HG03565 (cell line): ENCODE measurements around the gene FRMD1.

Source experiments
- ATAC-seq: cut with Tn5 transposase; IDR thresholded peaks from one replicate; pipeline ENCODE4 v1.9.1; 2021; ENCODE audit warnings: mild to moderate bottlenecking, moderate library complexity; ENCODE audit not compliant: unreplicated experiment

The FRMD1 gene

DNA sequence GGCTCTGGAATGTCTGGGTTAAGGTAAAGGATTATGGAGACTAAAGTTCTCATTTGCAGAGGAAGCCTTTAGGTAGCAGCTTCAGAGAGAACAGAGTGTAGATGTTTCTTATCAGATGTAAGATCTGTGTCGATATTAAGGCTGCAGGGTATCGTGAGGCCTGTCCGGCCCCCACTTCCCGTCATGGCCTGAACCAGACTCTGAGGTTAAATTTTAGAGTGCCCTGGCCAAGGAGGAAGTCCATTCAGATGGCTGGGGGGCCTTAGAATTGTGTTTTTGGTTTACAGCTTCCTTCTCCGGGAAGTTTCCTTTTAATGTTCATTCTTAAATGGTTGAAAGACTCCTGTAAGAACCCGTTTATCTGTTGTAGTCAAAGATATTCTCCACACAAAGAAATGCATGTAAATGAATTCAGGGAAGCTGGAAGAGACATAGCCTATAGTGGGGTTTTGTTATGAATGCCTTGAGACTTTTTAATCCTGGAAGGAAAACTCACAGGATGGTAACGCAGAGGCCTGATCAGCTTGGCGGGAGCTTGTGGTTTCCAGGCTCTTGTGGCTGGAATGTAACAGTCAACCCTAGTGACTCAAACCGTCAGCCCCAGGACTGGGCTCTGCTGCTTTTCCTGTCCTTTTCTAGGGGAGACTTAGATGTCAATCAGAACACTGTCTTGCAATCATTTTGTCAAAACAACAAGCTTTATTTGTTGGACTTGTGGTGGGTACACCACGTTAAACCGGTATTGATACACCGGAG lies 46.8 kb downstream of the FRMD1 start:
- ATAC-seq: no peak

DNA sequence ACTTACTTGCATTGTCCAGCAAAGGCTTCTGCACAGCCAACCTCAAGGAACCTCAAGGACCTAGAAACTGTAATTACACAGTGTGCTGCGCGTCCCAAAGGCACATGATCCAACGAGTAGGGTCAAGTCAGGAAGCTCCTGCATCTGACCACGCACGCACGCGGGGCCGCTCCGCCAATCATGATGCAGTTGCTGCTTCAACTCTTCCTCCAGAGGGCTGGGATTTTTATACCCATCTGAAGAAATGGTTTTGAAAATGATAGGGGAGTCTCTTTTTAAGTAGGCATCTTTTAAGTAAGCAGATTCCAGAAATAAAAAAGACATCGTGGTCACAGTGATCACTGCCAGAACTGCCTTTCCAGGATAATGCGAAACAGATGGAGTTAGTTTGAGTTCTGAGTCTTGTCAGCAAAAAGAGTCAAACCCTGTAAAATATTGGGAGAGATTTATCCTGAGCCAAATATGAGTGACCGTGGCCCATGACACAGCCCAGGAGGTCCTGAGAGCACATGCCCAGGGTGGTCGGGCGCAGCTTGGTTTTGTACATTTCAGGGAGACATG lies 47.5 kb downstream of the FRMD1 start:
- ATAC-seq: no peak

DNA sequence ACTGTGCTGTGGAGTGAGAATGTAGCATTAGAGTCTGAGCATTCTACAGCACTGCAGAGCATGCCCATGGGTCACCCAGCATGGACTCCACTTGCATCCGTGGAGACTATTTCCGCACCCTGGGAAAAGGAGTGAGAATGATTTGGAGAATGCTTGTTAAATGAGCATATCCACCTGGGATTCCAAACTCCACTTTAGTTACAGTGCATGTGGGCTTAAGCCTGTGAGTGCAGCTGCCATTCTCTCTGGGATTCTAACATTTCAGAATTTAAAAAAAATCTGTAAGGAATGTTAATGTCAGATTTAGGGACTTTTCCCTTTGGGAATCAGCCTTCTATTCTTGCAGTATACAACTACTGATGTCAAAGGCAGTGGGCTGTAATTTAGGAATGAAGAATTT lies 48.1 kb downstream of the FRMD1 start:
- ATAC-seq: no peak

DNA sequence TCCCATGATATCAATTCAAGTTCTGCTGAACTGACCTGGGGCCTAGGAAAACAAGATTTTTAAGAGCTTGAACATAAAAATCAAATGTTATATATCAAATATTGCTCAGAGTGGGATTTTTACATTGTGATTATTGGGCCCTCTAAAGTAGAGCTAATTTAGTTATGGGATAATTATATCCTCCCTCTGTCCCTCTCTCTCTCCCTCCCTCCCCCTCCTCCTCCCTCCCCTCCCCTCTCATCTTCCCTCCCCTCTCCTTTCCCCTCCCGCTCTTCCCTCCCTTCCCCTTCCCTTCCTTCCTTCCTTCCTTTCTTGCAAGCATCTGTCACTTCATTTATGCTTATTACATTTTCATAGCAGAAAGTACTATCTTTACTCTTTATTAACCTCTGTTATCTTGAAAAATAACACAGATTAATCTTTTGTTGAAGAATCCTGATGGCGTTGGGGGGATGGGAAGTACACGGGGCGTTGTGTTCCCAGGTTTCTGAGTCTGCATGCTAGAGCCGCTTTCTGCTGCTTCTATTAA lies 48.7 kb downstream of the FRMD1 start:
- ATAC-seq: no peak

DNA sequence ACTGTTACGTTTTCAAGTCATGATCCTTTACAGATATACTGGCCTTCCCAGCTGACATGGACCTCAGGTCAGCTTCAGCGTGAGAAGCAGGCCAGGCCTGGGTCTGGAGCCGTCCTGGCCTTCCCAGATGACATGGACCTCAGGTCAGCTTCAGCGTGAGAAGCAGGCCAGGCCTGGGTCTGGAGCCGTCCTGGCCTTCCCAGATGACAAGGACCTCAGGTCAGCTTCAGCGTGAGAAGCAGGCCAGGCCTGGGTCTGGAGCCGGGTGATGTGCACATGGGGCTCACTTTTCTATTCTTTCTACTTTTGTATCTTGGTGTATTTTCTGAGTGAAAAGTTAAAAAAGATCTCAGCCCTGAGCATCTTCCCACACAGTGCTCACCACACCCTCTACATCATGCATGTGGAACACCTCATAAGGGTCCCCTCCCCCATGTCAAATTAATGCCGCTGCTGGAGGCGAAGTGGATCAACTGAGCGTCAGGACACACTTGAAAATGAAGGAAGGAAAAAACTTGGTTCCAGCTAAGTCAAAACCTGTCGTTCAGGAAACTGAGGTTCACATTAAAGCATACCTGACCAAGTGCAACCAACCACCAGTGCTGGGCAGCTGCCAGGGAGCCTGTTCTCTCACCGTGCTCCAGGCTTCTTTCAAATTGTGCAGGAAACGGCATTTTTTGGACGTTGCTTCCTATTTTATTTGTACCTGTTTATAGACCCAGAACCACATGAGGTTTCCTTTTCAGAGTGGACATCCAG lies 49.4 kb downstream of the FRMD1 start:
- no peak for ATAC-seq

DNA sequence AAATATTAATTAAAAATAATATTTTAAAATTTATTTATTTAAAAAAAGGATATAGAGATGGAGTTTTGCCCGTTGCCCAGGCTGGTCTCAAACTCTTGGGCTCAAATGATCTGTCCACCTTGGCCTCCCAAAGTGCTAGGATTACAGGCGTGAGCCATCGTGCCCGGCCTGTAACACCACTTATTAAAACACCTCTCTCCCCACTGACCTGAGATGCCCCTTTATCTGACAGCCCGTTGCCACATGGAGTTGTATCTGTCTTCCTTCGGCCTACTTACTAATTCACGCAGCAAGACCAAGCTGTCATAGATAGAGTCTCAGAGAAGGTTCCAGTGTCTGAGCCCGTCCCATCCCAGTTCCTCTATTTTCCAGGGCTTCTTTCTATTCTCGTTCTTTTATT lies 50.8 kb downstream of the FRMD1 start:
- no peak for ATAC-seq

DNA sequence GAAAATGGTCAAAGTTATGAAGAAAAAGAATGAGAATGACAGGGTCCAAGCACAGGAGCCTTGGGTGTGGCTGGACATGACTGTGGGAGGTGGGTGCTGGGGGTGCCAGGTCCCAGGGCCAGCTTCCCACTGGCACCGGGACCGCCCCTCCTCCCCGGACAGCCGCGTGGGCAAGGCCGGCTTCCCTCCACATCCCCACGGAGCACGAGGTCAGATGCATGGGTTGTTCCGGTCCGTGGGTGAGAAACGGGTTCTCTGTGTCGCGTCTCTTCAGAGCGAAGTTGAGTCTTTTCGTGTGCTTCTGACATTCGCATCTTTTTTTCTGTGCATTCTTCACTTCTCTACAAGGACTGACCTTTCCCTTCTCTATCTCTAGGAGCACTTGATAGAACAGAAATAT lies 51.5 kb downstream of the FRMD1 start:
- ATAC-seq: no peak

DNA sequence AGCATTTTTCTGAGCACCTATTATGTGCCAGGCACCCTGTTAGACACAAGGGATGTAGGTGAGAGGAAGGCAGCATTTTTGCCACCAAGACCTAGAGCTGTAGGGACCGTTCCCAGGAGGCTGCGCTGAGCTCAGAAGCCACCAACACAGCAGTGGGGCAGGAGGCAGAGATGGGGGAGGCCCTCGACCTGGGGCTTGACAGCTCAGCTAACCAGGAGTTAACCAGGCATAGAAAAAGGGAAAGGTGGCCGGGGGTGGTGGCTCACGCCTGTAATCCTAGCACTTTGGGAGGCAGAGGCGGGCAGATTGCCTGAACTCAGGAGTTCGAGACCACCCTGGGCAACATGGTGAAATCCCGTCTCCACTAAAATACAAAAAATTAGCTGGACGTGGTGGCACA lies 52.1 kb downstream of the FRMD1 start:
- ATAC-seq: no peak

DNA sequence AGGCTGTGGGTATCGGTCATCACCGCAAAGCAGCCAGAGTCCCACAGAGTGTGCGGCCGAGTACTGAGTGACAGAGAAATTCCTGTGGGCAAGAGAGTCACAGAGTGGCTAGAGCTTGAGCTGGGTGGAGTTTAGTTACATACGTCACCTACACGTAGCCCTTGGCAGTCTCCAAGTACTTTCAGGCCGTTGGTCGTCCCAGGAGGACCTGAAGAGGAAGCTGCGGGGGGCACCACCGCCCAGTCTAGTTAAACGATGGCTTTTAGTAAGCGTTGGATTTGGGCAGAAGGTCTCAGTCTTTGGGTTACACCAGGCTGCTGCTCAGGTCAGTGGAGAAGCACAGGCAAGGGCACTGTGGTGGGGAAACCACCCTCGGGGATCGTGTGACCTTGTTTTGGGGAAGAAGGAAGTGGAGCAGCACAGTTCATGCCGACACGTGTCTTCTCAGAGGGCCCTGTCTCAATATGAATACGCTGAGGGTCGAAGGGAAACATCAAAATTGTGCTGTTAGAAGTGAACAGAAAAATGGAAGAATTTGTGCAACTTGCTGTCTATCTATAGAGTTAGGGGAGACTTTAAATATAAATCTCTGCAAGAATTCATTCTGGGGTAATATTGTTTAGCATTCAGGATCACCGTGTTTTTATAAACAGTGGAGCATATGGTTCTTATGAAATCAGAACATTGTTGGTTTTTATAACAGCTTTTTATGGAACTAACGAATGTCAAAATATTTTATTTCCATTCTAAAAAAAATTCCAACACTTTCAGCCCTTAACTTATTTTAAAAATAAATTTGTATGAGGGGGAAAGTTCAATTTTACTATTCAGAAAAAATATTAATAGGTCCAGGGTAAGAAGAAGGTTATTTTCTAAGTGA lies 52.9 kb downstream of the FRMD1 start:
- no peak for ATAC-seq

DNA sequence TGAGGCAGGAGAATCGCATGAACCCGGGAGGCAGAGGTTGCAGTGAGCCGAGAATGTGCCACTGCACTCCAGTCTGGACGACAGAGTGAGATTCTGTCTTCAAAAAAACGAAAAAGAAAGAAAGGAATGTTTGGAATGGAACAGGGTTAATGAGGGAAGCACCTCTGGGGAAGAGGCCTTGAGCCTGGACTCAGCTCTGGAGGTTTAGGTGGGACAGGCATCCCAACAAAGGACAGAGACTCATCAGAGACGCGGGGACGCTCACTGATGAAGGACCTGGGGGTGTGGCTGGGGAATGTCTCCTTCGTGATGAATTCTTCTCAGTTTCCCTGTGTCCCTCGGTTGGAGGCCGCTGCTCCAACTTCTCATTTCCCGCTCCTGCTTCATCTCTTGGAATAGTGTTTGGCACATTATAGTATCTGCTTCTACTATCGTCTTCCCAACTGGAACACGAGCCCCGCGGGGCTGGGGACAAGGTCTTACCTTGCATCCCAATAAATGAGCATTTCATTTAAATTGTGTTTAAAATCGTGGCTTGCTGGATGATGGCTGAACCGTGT lies 54.0 kb downstream of the FRMD1 start:
- ATAC-seq: no peak

DNA sequence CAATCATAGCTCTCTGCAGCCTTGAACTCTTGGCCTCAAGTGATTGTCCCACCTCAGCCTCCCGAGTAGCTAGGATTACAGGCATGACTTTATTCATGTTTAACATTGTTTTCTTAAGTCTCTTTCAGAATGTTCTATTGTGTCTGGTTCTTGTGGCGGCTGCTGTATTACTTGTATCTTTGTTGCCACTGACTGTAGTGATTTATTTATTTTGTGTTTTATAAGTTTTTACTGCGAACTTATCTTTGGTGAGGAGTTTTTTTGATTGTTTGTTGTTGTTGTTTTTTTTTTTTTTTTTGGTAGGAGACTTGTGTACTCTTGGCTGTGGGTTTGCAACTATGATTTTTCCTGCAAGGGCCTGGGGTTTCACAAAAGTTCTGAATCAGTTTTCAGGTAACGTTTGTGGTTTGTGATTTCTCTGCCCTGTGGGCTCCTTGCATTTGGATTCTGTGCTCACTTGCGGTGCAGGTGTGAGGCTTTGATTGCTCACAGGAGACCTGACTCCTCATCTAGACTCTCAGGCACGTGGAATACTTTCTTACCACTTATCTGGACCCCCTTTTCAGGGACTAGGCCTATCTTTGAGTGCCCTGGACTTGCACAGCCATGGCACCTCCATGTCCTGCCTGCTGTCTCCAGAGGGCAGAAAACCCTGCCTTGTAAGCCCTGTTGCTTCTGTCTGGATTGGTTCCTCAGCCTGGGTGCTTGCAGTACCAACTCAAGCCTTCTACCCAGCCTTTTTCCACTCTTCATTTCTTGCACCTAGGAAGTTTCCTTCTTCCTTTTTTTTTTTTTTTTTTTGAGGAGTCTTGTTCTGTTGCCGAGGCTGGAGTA lies 56.3 kb downstream of the FRMD1 start:
- no peak for ATAC-seq

DNA sequence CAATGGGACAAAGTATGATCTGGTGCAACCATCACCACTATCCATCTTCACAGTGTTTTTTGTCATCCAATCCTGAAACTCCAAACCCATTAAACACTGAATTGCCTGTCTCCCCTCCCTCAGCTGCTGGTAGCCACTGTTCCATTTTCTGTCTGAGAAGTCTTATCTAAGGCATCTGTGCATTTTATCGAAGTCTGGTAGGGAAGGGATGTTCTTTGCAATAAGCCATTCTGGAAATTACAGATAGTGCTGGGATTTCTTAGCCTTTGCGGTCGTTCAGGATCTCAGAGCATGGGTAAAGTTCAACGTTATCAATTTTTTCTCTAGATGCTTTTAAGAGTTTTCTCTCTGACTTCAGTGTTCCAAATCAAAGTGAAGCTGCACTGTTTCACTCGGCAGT lies 57.4 kb downstream of the FRMD1 start:
- no peak for ATAC-seq

DNA sequence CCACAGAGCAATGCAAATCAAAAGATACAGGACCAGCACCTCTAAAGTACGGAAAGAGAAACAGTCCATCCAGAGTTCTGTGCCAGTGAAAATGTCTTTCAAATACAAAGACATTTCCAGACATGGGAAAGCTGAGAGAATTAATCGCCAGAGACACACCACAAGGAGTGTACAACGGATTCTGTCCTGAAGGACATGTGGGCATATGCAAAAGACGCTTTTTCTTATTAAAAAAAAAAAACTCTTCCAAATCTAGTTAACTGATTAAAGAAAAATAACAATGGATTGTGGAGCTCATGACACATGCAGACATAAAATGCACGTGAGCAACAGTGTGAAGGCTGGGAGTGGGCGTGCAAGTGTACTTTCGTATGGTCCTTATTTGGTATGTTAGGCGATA lies 58.8 kb downstream of the FRMD1 start:
- no peak for ATAC-seq

DNA sequence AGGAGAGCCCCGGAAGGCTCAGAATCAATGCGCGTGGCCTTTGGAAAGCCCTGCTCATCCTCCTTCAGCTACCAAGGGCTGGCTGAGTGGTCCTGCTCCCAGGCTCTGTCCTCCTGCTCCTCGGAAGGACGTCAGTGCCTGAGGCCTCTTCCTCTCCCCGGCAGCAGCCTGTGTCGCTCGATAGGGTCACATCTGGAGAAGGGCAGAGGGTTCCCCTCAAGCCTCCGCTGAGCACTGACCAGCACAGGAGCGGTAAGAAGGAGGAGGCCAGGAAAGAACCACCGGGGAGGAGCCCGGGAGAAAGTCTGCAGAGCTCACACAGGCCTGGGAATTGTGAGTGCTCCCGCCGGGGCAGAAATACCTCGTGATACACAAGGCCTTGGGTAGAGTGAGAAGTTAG lies 60.3 kb downstream of the FRMD1 start:
- ATAC-seq: no peak

DNA sequence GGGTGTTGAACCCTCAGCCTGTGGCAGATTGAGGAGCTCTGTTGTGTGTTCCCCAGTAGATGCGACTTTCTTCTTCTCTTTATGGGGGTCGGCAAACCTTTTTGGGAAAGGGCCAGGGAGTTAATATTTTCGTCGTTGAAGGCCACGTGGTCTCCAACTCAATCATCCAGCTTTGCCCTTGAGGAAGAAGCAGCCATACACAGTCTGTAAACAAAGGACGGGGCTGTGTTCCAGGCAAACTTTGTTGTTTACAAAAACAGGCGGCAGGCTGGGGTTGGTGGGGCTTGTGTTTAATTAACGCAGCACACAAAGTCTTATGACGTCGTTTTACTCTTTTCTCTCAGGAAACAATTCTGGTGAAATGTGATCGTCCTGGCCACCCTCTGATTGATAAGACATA lies 61.4 kb downstream of the FRMD1 start:
- ATAC-seq: no peak

DNA sequence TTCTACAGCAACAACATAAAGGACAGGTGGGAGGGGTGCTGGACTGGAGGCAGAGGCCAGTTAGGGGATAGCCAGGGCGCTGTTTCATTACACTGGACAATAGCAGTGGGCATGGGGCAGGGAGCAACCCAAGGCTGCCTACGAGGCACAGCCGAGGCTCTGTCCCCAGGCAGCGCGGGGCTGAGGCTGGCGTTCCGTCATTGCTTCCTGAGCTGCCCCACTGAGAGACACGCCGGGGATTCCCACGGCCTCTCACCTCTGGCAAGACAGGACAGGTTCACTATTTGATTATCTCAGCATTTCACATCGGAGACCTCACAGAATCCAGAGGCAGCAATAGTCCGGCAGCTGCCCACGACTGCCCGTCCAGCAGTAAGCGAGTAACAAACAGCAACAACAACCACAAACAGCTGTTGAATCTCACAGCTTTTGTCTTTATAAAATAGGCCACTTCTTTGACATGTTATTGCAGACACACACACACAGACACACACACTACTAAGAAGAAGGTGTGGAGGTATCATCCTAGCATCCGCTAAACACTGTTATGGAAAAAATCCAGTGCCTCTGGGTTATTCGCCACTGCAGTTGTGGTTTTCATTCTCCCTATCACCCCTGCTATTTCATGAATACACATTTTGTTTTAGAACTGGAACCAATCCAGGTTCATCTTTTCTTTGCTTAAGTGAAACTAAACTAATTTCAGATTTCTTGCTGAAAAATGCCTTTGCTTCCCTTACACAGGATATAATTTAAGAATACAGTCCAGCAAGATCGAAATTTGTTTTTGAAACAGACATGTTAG lies 62.1 kb downstream of the FRMD1 start:
- ATAC-seq: no peak

DNA sequence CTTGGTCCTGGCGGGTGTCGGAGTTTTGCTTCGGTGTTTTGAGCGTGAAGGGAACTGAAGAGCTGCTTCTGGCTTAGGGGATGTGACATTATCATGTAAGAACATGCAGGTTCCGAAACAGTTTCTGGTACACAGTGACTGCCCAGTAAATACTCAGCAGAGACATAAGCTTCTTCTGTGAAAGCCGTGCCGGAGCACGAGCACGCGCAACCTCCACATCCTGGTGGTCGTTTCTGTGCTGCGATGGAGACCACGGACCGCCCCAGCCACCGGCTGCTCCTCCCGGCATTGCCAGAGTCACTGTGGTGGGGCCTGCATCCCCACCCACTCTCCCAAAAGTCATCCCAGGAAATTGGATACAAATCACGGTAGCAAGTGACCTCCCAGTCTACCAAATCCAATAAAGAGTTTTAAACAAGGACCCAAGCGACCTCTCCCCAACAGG lies 62.8 kb downstream of the FRMD1 start:
- no peak for ATAC-seq

DNA sequence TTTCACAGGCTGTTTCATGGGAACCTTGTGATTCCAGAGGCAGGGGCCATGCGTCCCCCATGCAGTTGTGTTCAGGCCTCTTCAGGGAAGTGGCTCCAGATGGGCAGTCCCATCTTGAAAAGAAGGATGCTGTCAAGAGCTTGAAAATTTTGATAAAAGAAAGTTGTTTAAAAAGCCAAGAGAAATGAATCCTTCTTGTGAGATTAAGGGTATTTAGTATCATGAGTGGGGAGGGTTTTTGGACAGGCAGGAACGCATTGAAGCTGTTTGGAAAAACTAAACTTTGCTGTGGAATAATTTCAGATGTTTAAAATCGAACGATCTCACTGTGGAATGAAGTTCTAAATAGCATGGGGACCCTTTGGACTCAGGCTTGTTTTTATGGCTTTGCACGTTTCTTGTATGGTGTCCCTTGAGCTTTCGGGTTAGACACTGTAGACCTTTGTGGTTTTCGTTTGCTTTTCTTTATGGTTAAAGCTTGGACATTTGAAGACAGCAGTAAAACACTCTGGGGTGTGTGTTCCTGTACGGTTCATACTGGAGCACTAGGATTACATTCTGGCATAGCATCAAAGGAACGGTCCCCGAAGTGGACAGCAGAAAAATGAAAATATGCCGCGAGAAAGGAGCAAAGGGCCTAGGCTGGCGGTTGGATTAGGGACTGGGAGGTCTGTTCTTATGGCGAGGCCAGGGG lies 63.4 kb downstream of the FRMD1 start:
- no peak for ATAC-seq
